AG04450 (cell line): ENCODE results near the gene MZT1. TPM values are rescaled to one million over a fixed set of nuclear protein-coding genes. Genes with fewer than 3 reads are reported as not detected.
A peak's percentile ranks its signal among the peaks of the same experiment; 100 is the strongest.

ENCODE experiments used
- CTCF ChIA-PET: fragments of 300-600, 350-600 bp; formaldehyde crosslinking; extraction: SDS; loops from one replicate; lab custom pipeline; 2022; ENCODE audit warnings: antibody characterized with exemption, inconsistent platforms; lab: Charles Lee
- POLR2A ChIA-PET: fragments of 350-600 bp; formaldehyde crosslinking; extraction: SDS; loops from one replicate; lab custom pipeline; 2021; ENCODE audit warnings: antibody characterized with exemption, inconsistent platforms; lab: Yijun Ruan, JAX
- DNase-seq: peaks from one replicate; pipeline ENCODE4 v3.0.0-alpha.2; 2011; ENCODE audit warnings: low read depth, low spot score
- H3K27ac ChIP-seq: one replicate; pipeline ENCODE4 v1.5.1; 2012; ENCODE audit warnings: low read depth, low read length, control low read depth
- H3K27me3 ChIP-seq: one replicate; pipeline ENCODE4 v1.6.0; 2012; ENCODE audit warnings: low read length; ENCODE audit not compliant: control insufficient read depth, insufficient read depth
- H3K4me3 ChIP-seq: 2 replicates; pipeline ENCODE4 v1.5.1; 2011; ENCODE audit warnings: mild to moderate bottlenecking, low read depth, low read length, control low read depth
- H3K9me3 ChIP-seq: 2 replicates; pipeline ENCODE4 v1.5.1; 2012; ENCODE audit warnings: low read length; ENCODE audit not compliant: control insufficient read depth, insufficient read depth
- polyA plus RNA-seq: library from polyadenylated mRNA; depleted of rRNA; stranded (reverse); fragments of >200 nt; gene quantifications from 2 replicates; pipeline ENCODE4 v1.2.3, GENCODE V29; 2011
- TF ChIP-seq, protein P1 (sequence below): IDR thresholded peaks from 2 replicates; pipeline ENCODE4 v1.5.1; 2011; ENCODE audit warnings: low read depth, low read length, control low read depth, inconsistent platforms

Gene MZT1
- polyA plus RNA-seq, 1 experiment, result 9.1 TPM

DNA sequence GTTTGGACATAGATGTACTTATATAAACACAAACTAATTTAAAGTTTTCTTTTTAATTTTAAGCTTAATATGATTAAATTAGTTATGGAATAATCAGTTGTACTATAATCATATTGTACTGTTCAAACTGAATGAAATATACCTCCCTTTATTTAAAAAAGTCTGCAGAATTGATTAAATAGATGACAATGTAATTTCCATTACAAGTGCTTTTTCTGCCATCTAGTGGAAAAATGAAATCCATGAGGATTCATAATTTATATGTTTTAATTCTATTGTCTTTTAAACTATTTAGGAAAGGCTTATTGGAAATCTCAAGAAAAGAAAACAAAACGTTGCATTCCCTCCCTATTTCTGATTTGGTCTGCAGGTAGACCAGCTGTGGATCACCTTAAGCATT lies 30.9 kb downstream of the MZT1 start:
- Histone ChIP-seq H3K27ac (no peak overlapping the region), H3K4me3 (no peak overlapping the region), H3K27me3 (peaks cover 2% of the 10 kb centered on the region), H3K9me3 (peaks cover 4% of the 10 kb centered on the region; the same call in 1 of the 2 replicates)
- POLR2A ChIA-PET, result no interaction called here
- DNase-seq, result no peak
- CTCF ChIA-PET, result interaction anchor here (0.8 to 4.0 kb wide), 9 partner anchors 16 to 1735 kb away, joined by 3 to 69 read pairs (median 4); no protein-coding TSS in a partner anchor
- TF ChIP-seq, protein P1, sequence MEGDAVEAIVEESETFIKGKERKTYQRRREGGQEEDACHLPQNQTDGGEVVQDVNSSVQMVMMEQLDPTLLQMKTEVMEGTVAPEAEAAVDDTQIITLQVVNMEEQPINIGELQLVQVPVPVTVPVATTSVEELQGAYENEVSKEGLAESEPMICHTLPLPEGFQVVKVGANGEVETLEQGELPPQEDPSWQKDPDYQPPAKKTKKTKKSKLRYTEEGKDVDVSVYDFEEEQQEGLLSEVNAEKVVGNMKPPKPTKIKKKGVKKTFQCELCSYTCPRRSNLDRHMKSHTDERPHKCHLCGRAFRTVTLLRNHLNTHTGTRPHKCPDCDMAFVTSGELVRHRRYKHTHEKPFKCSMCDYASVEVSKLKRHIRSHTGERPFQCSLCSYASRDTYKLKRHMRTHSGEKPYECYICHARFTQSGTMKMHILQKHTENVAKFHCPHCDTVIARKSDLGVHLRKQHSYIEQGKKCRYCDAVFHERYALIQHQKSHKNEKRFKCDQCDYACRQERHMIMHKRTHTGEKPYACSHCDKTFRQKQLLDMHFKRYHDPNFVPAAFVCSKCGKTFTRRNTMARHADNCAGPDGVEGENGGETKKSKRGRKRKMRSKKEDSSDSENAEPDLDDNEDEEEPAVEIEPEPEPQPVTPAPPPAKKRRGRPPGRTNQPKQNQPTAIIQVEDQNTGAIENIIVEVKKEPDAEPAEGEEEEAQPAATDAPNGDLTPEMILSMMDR, result peak; percentile 38

DNA sequence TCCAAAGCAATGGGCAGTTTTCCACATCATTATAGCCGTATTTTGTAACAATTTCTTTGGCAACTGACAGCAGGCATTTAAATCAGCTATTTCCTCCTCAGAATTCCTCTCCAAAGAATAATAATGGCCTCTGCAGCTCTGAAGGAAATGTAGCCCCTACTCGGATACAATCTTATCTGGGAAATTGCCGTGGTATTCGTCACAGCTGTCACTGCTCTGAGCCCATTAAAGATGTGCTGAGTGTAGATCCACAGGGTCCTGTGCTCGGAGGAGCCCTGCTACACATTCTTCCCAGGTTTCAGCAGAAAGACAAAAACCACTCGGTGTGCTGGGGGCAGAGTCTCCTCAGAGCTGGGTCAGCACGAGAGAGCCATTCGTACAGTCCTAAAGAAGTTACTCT lies 33.1 kb downstream of the MZT1 start:
- TF ChIP-seq, protein P1, result no peak
- CTCF ChIA-PET, result interaction anchor here (0.9 kb wide), 1 partner anchor 51 kb away, joined by 7 read pairs; no protein-coding TSS in a partner anchor
- Histone ChIP-seq H3K27ac (no peak overlapping the region), H3K27me3 (peaks cover 2% of the 10 kb centered on the region), H3K4me3 (no peak overlapping the region), H3K9me3 (peaks cover 4% of the 10 kb centered on the region; the same call in 1 of the 2 replicates)
- DNase-seq, result no peak
- POLR2A ChIA-PET, result no interaction called here

DNA sequence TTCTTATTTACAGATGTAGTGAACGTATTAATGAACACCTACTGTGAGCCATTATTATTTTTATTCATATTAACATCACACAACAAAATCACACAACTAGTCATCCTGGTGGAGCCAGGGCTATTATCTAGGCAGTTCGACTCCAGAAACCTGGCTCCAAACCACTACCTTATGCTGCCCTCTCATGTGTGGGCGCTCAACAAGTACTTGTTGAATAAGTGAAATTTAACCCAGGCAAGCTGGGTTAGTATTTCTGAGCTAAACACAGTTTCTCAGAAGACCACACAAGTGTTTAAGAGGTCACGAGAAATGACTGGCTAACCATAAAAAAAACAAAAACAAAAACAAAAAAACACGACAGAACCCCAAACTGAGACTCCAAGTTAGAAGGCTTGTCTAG lies 33.6 kb downstream of the MZT1 start:
- H3K27me3 ChIP-seq, result peaks cover 2% of the 10 kb centered on the region
- no peak for DNase-seq
- POLR2A ChIA-PET, result no interaction called here
- H3K27ac ChIP-seq, result no peak overlapping the region
- H3K9me3 ChIP-seq, result peaks cover 4% of the 10 kb centered on the region; the same call in 1 of the 2 replicates
- no peak overlapping the region for H3K4me3 ChIP-seq
- CTCF ChIA-PET, result no interaction called here
- TF ChIP-seq, protein P1, result no peak

DNA sequence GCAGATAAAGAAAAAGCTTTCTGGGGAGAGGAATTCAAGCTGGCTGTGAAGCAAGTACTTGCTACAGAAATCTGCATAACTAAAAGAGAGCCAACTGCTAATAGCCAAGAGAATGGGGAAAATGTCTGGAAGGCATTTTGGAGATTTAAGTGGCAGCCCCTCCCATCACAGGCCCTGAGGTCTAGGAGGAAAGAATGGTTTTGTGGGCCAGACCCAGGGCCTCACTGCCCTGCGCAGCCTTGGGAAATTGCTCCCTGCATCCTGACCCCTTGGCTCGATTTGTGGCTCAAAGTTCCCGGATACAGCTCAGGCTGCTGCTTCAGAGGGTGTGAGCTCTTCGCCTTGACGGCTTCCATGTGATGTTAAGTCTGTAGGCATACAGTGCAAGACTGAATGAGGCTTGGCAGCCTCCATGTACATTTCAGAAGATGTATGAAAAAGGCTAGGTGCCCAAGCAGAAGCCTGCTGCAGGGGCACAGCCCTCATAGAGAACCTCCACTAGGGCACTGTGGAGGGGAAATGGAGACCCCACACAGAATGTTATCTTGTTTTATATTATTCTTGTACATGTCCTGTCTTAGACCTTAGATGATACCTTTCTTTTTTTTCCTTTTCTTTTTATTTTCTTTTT lies 34.4 kb downstream of the MZT1 start:
- POLR2A ChIA-PET, result no interaction called here
- H3K4me3 ChIP-seq, result no peak overlapping the region
- no peak overlapping the region for H3K27ac ChIP-seq
- DNase-seq, result no peak
- CTCF ChIA-PET, result no interaction called here
- TF ChIP-seq, protein P1, result no peak
- peaks cover 4% of the 10 kb centered on the region; the same call in 1 of the 2 replicates for H3K9me3 ChIP-seq
- peaks cover 2% of the 10 kb centered on the region for H3K27me3 ChIP-seq

DNA sequence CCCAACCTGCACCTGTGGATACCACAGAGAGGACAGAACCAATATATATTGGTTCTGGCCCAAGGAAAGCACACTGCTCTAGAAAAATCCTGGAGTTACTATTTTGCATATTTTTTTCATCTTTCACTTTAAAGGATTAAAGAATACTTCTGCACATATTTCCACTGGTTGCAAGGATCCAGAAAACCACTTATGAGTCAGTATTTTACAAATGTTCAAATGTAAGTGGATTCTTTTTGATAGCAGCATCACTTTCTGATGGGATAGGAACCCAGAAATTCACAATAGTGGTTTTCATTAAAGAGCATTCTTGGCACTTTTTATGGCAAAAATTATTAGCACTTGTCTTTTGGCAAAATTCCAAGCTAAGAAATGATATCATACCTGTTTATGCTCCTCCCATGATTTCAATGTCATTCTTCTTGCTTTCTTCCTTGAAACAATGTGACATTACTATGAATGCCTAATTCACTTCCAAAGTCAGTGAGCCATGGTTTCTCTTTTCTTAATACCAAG lies 38.2 kb downstream of the MZT1 start:
- Histone ChIP-seq H3K4me3 (no peak overlapping the region), H3K9me3 (peaks cover 4% of the 10 kb centered on the region; the same call in 1 of the 2 replicates), H3K27ac (no peak overlapping the region), H3K27me3 (peaks cover 2% of the 10 kb centered on the region)
- TF ChIP-seq, protein P1, result no peak
- POLR2A ChIA-PET, result no interaction called here
- CTCF ChIA-PET, result no interaction called here
- no peak for DNase-seq
